Caco-2 (cell line): Measurements from ENCODE around the gene HSD11B2. TPM values are rescaled to one million over a fixed set of nuclear protein-coding genes. Genes with fewer than 3 reads are reported as not detected.

Experiments used
- BruUV-seq: library from RNA; stranded (reverse); fragments of 400-500 nt; replicated peaks from 2 replicates; lab custom pipeline; 2021; lab: Mats Ljungman, UMichigan
- CTCF ChIA-PET: fragments of 300-600 bp; sonication (Branson Sonifier 250); formaldehyde crosslinking; loops from one replicate; lab custom pipeline; 2022; ENCODE audit warnings: antibody characterized with exemption; lab: Charles Lee
- POLR2A ChIA-PET: fragments of 300-600 bp; sonication (Branson Sonifier 250); formaldehyde crosslinking; loops from one replicate; lab custom pipeline; 2022; ENCODE audit warnings: antibody characterized with exemption; lab: Charles Lee
- DNase-seq, 2 experiments: peaks; one replicate each; pipeline versions ENCODE4 v3.0.0 to v3.0.0-alpha.2; 2020 to 2022
- H3K27me3 ChIP-seq: replicated peaks from 2 replicates; pipeline ENCODE4 v1.6.0; 2011; ENCODE audit warnings: low read length; ENCODE audit not compliant: control insufficient read depth, insufficient read depth
- H3K36me3 ChIP-seq: 2 replicates; pipeline ENCODE4 v1.5.1; 2011; ENCODE audit warnings: low read length; ENCODE audit not compliant: control insufficient read depth, insufficient read depth
- H3K4me1 ChIP-seq: fragments of 250-450 bp; sonication (Bioruptor Pico); 2 replicates; pipeline ENCODE4 v1.5.1; 2020; ENCODE audit warnings: mild to moderate bottlenecking
- H3K4me3 ChIP-seq: 2 replicates; pipeline ENCODE4 v1.5.1; 2011; ENCODE audit warnings: low read depth, mild to moderate bottlenecking, control low read depth, low read length
- H3K9me3 ChIP-seq: fragments of 250-450 bp; sonication (Bioruptor Pico); 2 replicates; pipeline ENCODE4 v1.5.1; 2020; ENCODE audit warnings: mild to moderate bottlenecking, moderate library complexity
- H3K27ac Mint-ChIP-seq: one replicate; pipeline ENCODE4 v1.8.0; 2022; ENCODE audit warnings: mixed read lengths; ENCODE audit not compliant: unreplicated experiment
- H3K27me3 Mint-ChIP-seq: one replicate; pipeline ENCODE4 v1.8.0; 2022; ENCODE audit warnings: mixed read lengths; ENCODE audit not compliant: insufficient read depth, unreplicated experiment
- H3K36me3 Mint-ChIP-seq: one replicate; pipeline ENCODE4 v1.8.0; 2022; ENCODE audit warnings: mild to moderate bottlenecking, mixed read lengths; ENCODE audit not compliant: insufficient read depth, unreplicated experiment
- H3K4me1 Mint-ChIP-seq: one replicate; pipeline ENCODE4 v1.8.0; 2022; ENCODE audit warnings: low read depth, mixed read lengths; ENCODE audit not compliant: unreplicated experiment
- H3K4me3 Mint-ChIP-seq: one replicate; pipeline ENCODE4 v1.8.0; 2022; ENCODE audit warnings: mild to moderate bottlenecking, moderate library complexity, mixed read lengths; ENCODE audit not compliant: unreplicated experiment
- H3K9me3 Mint-ChIP-seq: one replicate; pipeline ENCODE4 v1.8.0; 2022; ENCODE audit warnings: mixed read lengths; ENCODE audit not compliant: unreplicated experiment
- CTCF ChIP-seq, 2 experiments: fragments of 200-600 bp in 1 of 2; IDR thresholded peaks; 1 replicate in 1 of 2; 2 replicates in 1 of 2; pipeline versions ENCODE4 v1.5.1 to v1.8.0; 2011 to 2022; ENCODE audit warnings: antibody characterized with exemption in 1 of 2, control low read depth in 1 of 2, inconsistent platforms in 1 of 2, low read depth in 1 of 2, low read length in 1 of 2, mild to moderate bottlenecking in 1 of 2, moderate library complexity in 1 of 2; ENCODE audit not compliant: insufficient read depth in 1 of 2, severe bottlenecking in 1 of 2, unreplicated experiment in 1 of 2
- intact Hi-C: fragments of 100-400 bp; cut with micrococcal nuclease; formaldehyde crosslinking; loops from one replicate; pipeline ENCODE4 v1.10.0; 2022; ENCODE audit not compliant: unreplicated experiment
- total RNA-seq: library from RNA; stranded (reverse); gene quantifications from 2 replicates; pipeline ENCODE4 v1.2.3, GENCODE V29; 2022

Gene HSD11B2
- total RNA-seq, 1 experiment from 2014 or later, result 11.3 TPM

GRCh38 chr16:67395105-67395457 is 35.8 kb upstream of the HSD11B2 start:
- Mint-ChIP-seq H3K4me1 (peaks cover 7% of the 10 kb centered on the region), H3K9me3 (no peaks in the 10 kb centered on the region), H3K4me3 (no peak overlapping the region), H3K27me3 (no peaks in the 10 kb centered on the region), H3K27ac (no peak overlapping the region), H3K36me3 (peaks cover 5% of the 10 kb centered on the region)
- Histone ChIP-seq H3K9me3 (no peaks in the 10 kb centered on the region), H3K4me1 (peaks cover 20% of the 10 kb centered on the region), H3K4me3 (no peak overlapping the region), H3K27me3 (no peaks in the 10 kb centered on the region), H3K36me3 (no peaks in the 10 kb centered on the region)
- no TSS peak for BruUV-seq
- ChIA-PET CTCF (interaction anchor here (1.1 kb wide), 1 partner anchor 36 kb away, joined by 3 read pairs; the partner anchor contains the start of gene HSD11B2), POLR2A (no interaction called here)
- DNase-seq, result peak in 1 of 2 experiments; percentile 26
- intact Hi-C loops, result no loop called here
- no peak for TF ChIP-seq CTCF (IDR thresholded peaks at IDR 0.05; ENCODE audit: insufficient read depth in 1 of 2, low read depth in 1 of 2, low read length in 1 of 2, severe bottlenecking in 1 of 2, unreplicated experiment in 1 of 2)

- TF ChIP-seq CTCF (IDR thresholded peaks at IDR 0.05; ENCODE audit: insufficient read depth in 1 of 2, low read depth in 1 of 2, low read length in 1 of 2, severe bottlenecking in 1 of 2, unreplicated experiment in 1 of 2), result no peak
- peaks cover 5% of the 10 kb centered on the region for H3K36me3 Mint-ChIP-seq
- CTCF ChIA-PET, result interaction anchor here (0.6 to 1.1 kb wide), 4 partner anchors 9 to 126 kb away, joined by 3 to 5 read pairs (median 4); partner anchors contain the start of gene HSD11B2
- peaks cover 20% of the 10 kb centered on the region for H3K4me1 ChIP-seq
- no peaks in the 10 kb centered on the region for H3K27me3 ChIP-seq
- POLR2A ChIA-PET, result interaction anchor here (0.7 to 1.1 kb wide), 2 partner anchors 9 to 35 kb away, joined by 7 to 9 read pairs; partner anchors contain the start of gene HSD11B2
- no peaks in the 10 kb centered on the region for H3K9me3 ChIP-seq
- BruUV-seq, result no TSS peak
- peaks cover 7% of the 10 kb centered on the region for H3K4me1 Mint-ChIP-seq
- H3K27ac Mint-ChIP-seq, result peak overlapping the region; percentile 87
- H3K27me3 Mint-ChIP-seq, result no peaks in the 10 kb centered on the region
- no peaks in the 10 kb centered on the region for H3K9me3 Mint-ChIP-seq
- intact Hi-C loops, result no loop called here
- H3K4me3 Mint-ChIP-seq, result peak overlapping the region; percentile 53
- DNase-seq, result no peak
- H3K4me3 ChIP-seq, result no peak overlapping the region
- H3K36me3 ChIP-seq, result no peaks in the 10 kb centered on the region
These were observed 35.3 kb upstream of the HSD11B2 start for GRCh38 chr16:67395458-67396158.

GRCh38 chr16:67396159-67397035 is 34.5 kb upstream of the HSD11B2 start:
- Mint-ChIP-seq H3K27me3 (no peaks in the 10 kb centered on the region), H3K4me3 (peak overlapping the region; percentile 53), H3K4me1 (peaks cover 7% of the 10 kb centered on the region), H3K9me3 (no peaks in the 10 kb centered on the region), H3K27ac (peak overlapping the region; percentile 87), H3K36me3 (peaks cover 5% of the 10 kb centered on the region)
- POLR2A ChIA-PET, result interaction anchor here (0.7 to 1.1 kb wide), 2 partner anchors 8 to 34 kb away, joined by 7 to 9 read pairs; partner anchors contain the start of gene HSD11B2
- no peaks in the 10 kb centered on the region for H3K36me3 ChIP-seq
- H3K27me3 ChIP-seq, result no peaks in the 10 kb centered on the region
- no peaks in the 10 kb centered on the region for H3K9me3 ChIP-seq
- CTCF ChIA-PET, result interaction anchor here (0.6 to 1.1 kb wide), 4 partner anchors 8 to 125 kb away, joined by 3 to 5 read pairs (median 4); partner anchors contain the start of gene HSD11B2
- no peak overlapping the region for H3K4me3 ChIP-seq
- no TSS peak for BruUV-seq
- peak; percentile 89 to 95 for DNase-seq
- peaks cover 20% of the 10 kb centered on the region for H3K4me1 ChIP-seq
- intact Hi-C loops, result no loop called here
- TF ChIP-seq CTCF (IDR thresholded peaks at IDR 0.05; ENCODE audit: insufficient read depth in 1 of 2, low read depth in 1 of 2, low read length in 1 of 2, severe bottlenecking in 1 of 2, unreplicated experiment in 1 of 2), result no peak
